BLaER1 treated with 17β-estradiol and CSF1 and Interleukin-3, amounts not matched to agents 10 nM and 100 nM (cell line): ENCODE data around the gene MAK.
"Not testable (repeated sequence)": the region's sequence is repeated elsewhere in the genome, so short reads cannot be mapped to it uniquely, and the experiment has no call there.

Source experiments
- H3K27ac ChIP-seq, 11 experiments: shearing (Covaris generic); formaldehyde crosslinking; 2 replicates each; pipeline ENCODE4 v1.8.1; 2022
- H3K27me3 ChIP-seq, 11 experiments: shearing (Covaris generic); formaldehyde crosslinking; 2 replicates each; pipeline ENCODE4 v1.8.1; 2022
- H3K36me3 ChIP-seq, 11 experiments: shearing (Covaris generic); formaldehyde crosslinking; 2 replicates each; pipeline ENCODE4 v1.8.1; 2022
- H3K4me1 ChIP-seq, 10 experiments: shearing (Covaris generic); formaldehyde crosslinking; 2 replicates each; pipeline ENCODE4 v1.8.1; 2022
- H3K4me2 ChIP-seq, 11 experiments: shearing (Covaris generic); formaldehyde crosslinking; 2 replicates each; pipeline ENCODE4 v1.8.1; 2022
- H3K4me3 ChIP-seq, 10 experiments: shearing (Covaris generic); formaldehyde crosslinking; 2 replicates each; pipeline ENCODE4 v1.8.1; 2022
- H3K9ac ChIP-seq, 11 experiments: shearing (Covaris generic); formaldehyde crosslinking; 2 replicates each; pipeline ENCODE4 v1.8.1; 2022
- H3K9me3 ChIP-seq, 11 experiments: shearing (Covaris generic); formaldehyde crosslinking; replicated peaks in 1 of 11; 2 replicates each; pipeline ENCODE4 v1.8.1; 2022
- H4K20me1 ChIP-seq, 11 experiments: shearing (Covaris generic); formaldehyde crosslinking; 2 replicates each; pipeline ENCODE4 v1.8.1; 2022
- Cebpa-rat ChIP-seq, 11 experiments: shearing (Covaris generic); IDR thresholded peaks; 2 replicates each; pipeline ENCODE4 v1.8.1; 2022

Gene MAK

GRCh38 chr6:10747251-10747972 lies 90.9 kb downstream of the MAK start, which contains the start of gene TMEM14B:
TSS of gene TMEM14B (plus strand) at chr6:10747805. CDS start at chr6:10749246, 1,441 bp downstream.
- peaks cover 28 to 37% (median 32%) of the 10 kb centered on the region in 10 experiments for H3K4me1 ChIP-seq
- H4K20me1 ChIP-seq, result peaks cover 0 to 21% (median 2%) of the 10 kb centered on the region in 11 experiments; a peak in 11 of 22 replicates
- TF ChIP-seq Cebpa-rat (IDR thresholded peaks at IDR 0.05), result peak in 1 of 11 experiments; percentile 33; a peak in 1 of 22 replicates
- H3K4me3 ChIP-seq, result peak within 1 kb of the TSS; percentile 71 to 90 (median 80)
- peak within 1 kb of the TSS; percentile 82 to 91 (median 87) for H3K9ac ChIP-seq
- peaks cover 23 to 36% (median 33%) of the 10 kb centered on the region in 11 experiments for H3K36me3 ChIP-seq
- no peaks in the 10 kb centered on the region for H3K27me3 ChIP-seq
- peak within 1 kb of the TSS; percentile 71 to 87 (median 82); a peak in 21 of 22 replicates for H3K27ac ChIP-seq
- no peaks in the 10 kb centered on the region for H3K9me3 ChIP-seq
- H3K4me2 ChIP-seq, result peak within 1 kb of the TSS; percentile 83 to 98 (median 96)

- Histone ChIP-seq H3K4me3 (peak overlapping the region; percentile 71 to 90 (median 80)), H3K9ac (peak overlapping the region; percentile 82 to 91 (median 87)), H3K4me1 (peaks cover 28 to 37% (median 32%) of the 10 kb centered on the region in 10 experiments), H3K27me3 (no peaks in the 10 kb centered on the region), H3K27ac (peak overlapping the region in 10 of 11 experiments; percentile 6 to 87 (median 82); a peak in 18 of 22 replicates), H3K9me3 (no peaks in the 10 kb centered on the region), H3K4me2 (peak overlapping the region; percentile 83 to 96 (median 89)), H4K20me1 (peaks cover 0 to 20% (median 0%) of the 10 kb centered on the region in 11 experiments; a peak in 10 of 22 replicates), H3K36me3 (peaks cover 18 to 35% (median 28%) of the 10 kb centered on the region in 11 experiments)
- TF ChIP-seq Cebpa-rat (IDR thresholded peaks at IDR 0.05), result no peak
Observed at GRCh38 chr6:10746915-10747250, 91.5 kb downstream of the MAK start.

GRCh38 chr6:10745116-10745515 lies 93.2 kb downstream of the MAK start:
- Histone ChIP-seq H3K27me3 (no peaks in the 10 kb centered on the region), H4K20me1 (peaks cover 0 to 12% (median 0%) of the 10 kb centered on the region in 11 experiments; a peak in 4 of 22 replicates), H3K4me3 (no peak overlapping the region), H3K9me3 (peaks cover 0 to 9% (median 3%) of the 10 kb centered on the region in 11 experiments; a peak in 3 of 22 replicates), H3K36me3 (peaks cover 3 to 25% (median 13%) of the 10 kb centered on the region in 11 experiments; a peak in 16 of 22 replicates), H3K4me2 (no peak overlapping the region), H3K9ac (no peak overlapping the region), H3K27ac (no peak overlapping the region), H3K4me1 (peaks cover 27 to 32% (median 31%) of the 10 kb centered on the region in 10 experiments)
- no peak for TF ChIP-seq Cebpa-rat (IDR thresholded peaks at IDR 0.05)

- no peak overlapping the region for H3K27ac ChIP-seq
- no peak overlapping the region for H3K4me2 ChIP-seq
- 0 out of 22 replicates have a peak, but pooled peaks cover 0 to under 1% (median 0%) of the 10 kb centered on the region in 11 experiments for H4K20me1 ChIP-seq
- H3K9ac ChIP-seq, result no peak overlapping the region
- H3K4me3 ChIP-seq, result no peak overlapping the region
- H3K4me1 ChIP-seq, result peaks cover 11 to 16% (median 15%) of the 10 kb centered on the region in 10 experiments
- H3K9me3 ChIP-seq, result peaks cover 0 to 9% (median 3%) of the 10 kb centered on the region in 11 experiments; a peak in 3 of 22 replicates
- TF ChIP-seq Cebpa-rat (IDR thresholded peaks at IDR 0.05), result no peak
- peaks cover 0 to 15% (median 4%) of the 10 kb centered on the region in 11 experiments; a peak in 6 of 22 replicates for H3K36me3 ChIP-seq
- no peaks in the 10 kb centered on the region for H3K27me3 ChIP-seq
Observed at GRCh38 chr6:10743515-10743914, 94.8 kb downstream of the MAK start.

GRCh38 chr6:10742251-10742650 lies 96.1 kb downstream of the MAK start:
- Histone ChIP-seq H3K27me3 (no peaks in the 10 kb centered on the region), H3K36me3 (peaks cover 0 to 15% (median 4%) of the 10 kb centered on the region in 11 experiments; a peak in 6 of 22 replicates), H3K4me1 (peaks cover 7 to 11% (median 9%) of the 10 kb centered on the region in 10 experiments; a peak in 18 of 20 replicates), H3K27ac (no peak overlapping the region), H4K20me1 (no peaks in the 10 kb centered on the region), H3K9ac (no peak overlapping the region), H3K9me3 (peaks cover 0 to 9% (median 3%) of the 10 kb centered on the region in 11 experiments; a peak in 3 of 22 replicates), H3K4me3 (no peak overlapping the region), H3K4me2 (no peak overlapping the region)
- no peak for TF ChIP-seq Cebpa-rat (IDR thresholded peaks at IDR 0.05)

GRCh38 chr6:10741643-10742042 lies 96.7 kb downstream of the MAK start:
- not testable (repeated sequence) for H3K4me1 ChIP-seq, H3K27me3 ChIP-seq, H3K4me3 ChIP-seq, H3K9ac ChIP-seq, H3K27ac ChIP-seq, H3K9me3 ChIP-seq, H4K20me1 ChIP-seq, H3K4me2 ChIP-seq
- peaks cover 0 to 15% (median 4%) of the 10 kb centered on the region in 11 experiments; a peak in 6 of 22 replicates for H3K36me3 ChIP-seq

GRCh38 chr6:10740061-10740460 lies 98.3 kb downstream of the MAK start:
- Histone ChIP-seq H3K4me2 (no peak overlapping the region), H3K9me3 (peaks cover 0 to 9% (median 3%) of the 10 kb centered on the region in 11 experiments; a peak in 3 of 22 replicates), H4K20me1 (no peaks in the 10 kb centered on the region), H3K27ac (no peak overlapping the region), H3K4me1 (no peaks in the 10 kb centered on the region), H3K36me3 (peaks cover 0 to 15% (median 4%) of the 10 kb centered on the region in 11 experiments; a peak in 6 of 22 replicates), H3K9ac (no peak overlapping the region), H3K27me3 (no peaks in the 10 kb centered on the region), H3K4me3 (no peak overlapping the region)
- TF ChIP-seq Cebpa-rat (IDR thresholded peaks at IDR 0.05), result no peak

GRCh38 chr6:10736731-10737130 lies 101.6 kb downstream of the MAK start:
- Histone ChIP-seq H3K4me2 (no peak overlapping the region), H3K27ac (no peak overlapping the region), H3K4me3 (no peak overlapping the region), H3K9ac (no peak overlapping the region), H3K9me3 (peaks cover 0 to 18% (median 3%) of the 10 kb centered on the region in 11 experiments; a peak in 7 of 22 replicates), H3K36me3 (peaks cover 12 to 35% (median 21%) of the 10 kb centered on the region in 11 experiments; a peak in 19 of 22 replicates), H4K20me1 (no peaks in the 10 kb centered on the region), H3K4me1 (0 out of 20 replicates have a peak, but pooled peaks cover 0 to 12% (median 0%) of the 10 kb centered on the region in 10 experiments), H3K27me3 (no peaks in the 10 kb centered on the region)
- no peak for TF ChIP-seq Cebpa-rat (IDR thresholded peaks at IDR 0.05)

GRCh38 chr6:10733863-10734262 lies 104.5 kb downstream of the MAK start:
- H3K4me2 ChIP-seq, result no peak overlapping the region
- TF ChIP-seq Cebpa-rat (IDR thresholded peaks at IDR 0.05), result no peak
- peaks cover 0 to 14% (median 0%) of the 10 kb centered on the region in 11 experiments; a peak in 5 of 22 replicates for H3K9me3 ChIP-seq

More at GRCh38 chr6:10733863-10734262, 104.5 kb downstream of the MAK start:
- no peak overlapping the region for H3K9ac ChIP-seq
- peaks cover 31 to 56% (median 43%) of the 10 kb centered on the region in 11 experiments for H3K36me3 ChIP-seq
- no peaks in the 10 kb centered on the region for H4K20me1 ChIP-seq
- H3K4me3 ChIP-seq, result no peak overlapping the region
- H3K27me3 ChIP-seq, result no peaks in the 10 kb centered on the region
- H3K27ac ChIP-seq, result no peak overlapping the region
- peaks cover 0 to 29% (median 2%) of the 10 kb centered on the region in 10 experiments; a peak in 8 of 20 replicates for H3K4me1 ChIP-seq
